Neural progenitor cell (in vitro differentiated cells): ENCODE data around the gene NAT9.

Experiments
- CTCF ChIP-seq: fragments of 200-600 bp; sonication (generic); IDR thresholded peaks from 2 replicates; pipeline ENCODE4 v1.5.1; 2017; ENCODE audit warnings: antibody characterized with exemption, mild to moderate bottlenecking
- EZH2 ChIP-seq: fragments of 200-600 bp; sonication (generic); IDR thresholded peaks from 2 replicates; pipeline ENCODE4 v1.6.1; 2017; ENCODE audit warnings: antibody characterized with exemption, mild to moderate bottlenecking, moderate library complexity
- EZH2phosphoT487 ChIP-seq: fragments of 200-600 bp; sonication (generic); IDR thresholded peaks from 2 replicates; pipeline ENCODE4 v1.6.1; 2017; ENCODE audit warnings: antibody characterized with exemption

- TF ChIP-seq CTCF, result no peak
- TF ChIP-seq EZH2phosphoT487, result no peak
- TF ChIP-seq EZH2, result no peak
Measured at GRCh38 chr17:74772053-74772452, 4.1 kb downstream of the NAT9 start.
